HG02938 (cell line): Measurements from ENCODE around the gene TAF9.
"Not testable (repeated sequence)": the region's sequence is repeated elsewhere in the genome, so short reads cannot be mapped to it uniquely, and the experiment has no call there.

Experiments
- ATAC-seq: cut with Tn5 transposase; IDR thresholded peaks from one replicate; pipeline ENCODE4 v1.9.1; 2021; ENCODE audit warnings: mild to moderate bottlenecking, moderate library complexity; ENCODE audit not compliant: unreplicated experiment

Gene TAF9

DNA sequence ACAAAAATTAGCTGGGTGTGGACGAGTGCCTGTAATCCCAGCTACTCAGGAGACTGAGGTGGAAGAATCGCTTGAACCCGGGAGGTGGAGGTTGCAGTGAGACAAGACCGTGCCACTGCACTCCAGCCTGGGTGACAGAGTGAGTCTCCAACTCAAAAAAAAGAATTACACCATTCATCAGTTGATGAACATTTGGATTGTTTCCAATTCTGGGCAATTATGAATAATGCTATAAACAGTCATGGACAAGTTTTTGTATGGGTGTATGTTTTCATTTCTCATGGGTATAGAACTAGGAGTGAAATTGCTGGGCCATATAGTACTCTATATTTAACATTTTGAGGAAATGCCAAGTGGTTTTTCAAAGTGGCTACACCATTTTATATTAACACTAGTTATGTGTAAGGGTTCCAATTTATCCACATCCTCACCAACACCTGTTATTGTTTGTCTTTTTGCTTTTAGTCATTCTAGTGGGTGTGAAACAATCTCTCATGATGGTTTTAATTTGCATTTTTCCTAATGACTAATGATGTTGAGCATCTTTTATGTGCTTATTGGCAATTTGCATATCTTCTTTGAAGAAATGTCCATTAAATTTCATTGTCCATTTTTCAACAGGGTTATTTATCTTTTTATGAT, 27.7 kb downstream of the TAF9 start:
- ATAC-seq: no peak

DNA sequence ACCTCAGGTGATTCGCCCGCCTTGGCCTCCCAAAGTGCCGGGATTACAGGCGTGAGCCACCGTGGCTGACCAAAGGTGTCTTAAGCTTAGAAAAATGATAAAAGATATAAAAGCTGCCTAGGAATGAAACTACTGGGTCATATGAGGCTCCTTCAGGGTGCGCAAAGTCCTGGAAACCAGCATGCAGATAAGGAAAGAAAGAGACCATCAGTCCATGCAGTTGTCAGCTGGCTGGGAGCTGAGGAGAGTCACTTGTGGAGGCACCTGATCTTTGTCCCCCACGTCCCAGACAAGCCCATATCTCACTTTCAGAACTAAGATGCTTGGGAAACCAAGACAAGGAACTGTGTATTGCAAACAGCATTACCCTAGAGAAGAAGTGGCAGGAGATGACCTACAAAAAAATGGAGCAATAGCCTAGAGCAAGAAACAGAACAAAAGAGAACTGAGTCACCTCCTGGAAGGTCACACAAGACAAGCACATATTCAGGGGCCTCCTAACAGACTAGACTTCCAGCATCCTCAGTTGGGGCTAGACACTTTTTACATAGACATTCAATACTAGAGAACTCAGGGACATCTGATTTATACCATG, 33.9 kb downstream of the TAF9 start:
- ATAC-seq: no peak

DNA sequence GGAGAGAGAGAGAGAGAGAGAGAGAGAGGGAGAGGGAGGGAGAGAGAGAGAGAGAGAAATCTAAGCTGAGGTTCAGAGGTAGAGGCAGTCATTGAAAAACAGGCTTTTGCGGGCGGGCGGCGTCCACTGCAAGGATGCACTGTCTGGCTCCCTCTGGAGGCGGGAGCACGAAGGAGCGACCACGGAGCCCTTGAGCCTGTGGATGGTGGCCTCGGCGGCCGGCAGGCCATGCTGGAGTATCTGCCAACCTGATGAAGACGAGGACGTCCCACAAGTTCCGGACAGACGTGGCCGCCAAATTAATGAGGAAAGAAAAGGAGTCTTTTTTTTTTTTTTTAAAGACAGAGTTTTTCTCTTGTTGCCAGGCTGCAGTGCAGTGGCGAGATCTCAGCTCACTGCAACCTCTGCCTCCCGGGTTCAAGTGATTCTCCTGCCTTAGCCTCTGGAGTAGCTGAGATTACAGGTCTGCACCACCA, 34.5 kb downstream of the TAF9 start:
- ATAC-seq: peak; percentile 54

DNA sequence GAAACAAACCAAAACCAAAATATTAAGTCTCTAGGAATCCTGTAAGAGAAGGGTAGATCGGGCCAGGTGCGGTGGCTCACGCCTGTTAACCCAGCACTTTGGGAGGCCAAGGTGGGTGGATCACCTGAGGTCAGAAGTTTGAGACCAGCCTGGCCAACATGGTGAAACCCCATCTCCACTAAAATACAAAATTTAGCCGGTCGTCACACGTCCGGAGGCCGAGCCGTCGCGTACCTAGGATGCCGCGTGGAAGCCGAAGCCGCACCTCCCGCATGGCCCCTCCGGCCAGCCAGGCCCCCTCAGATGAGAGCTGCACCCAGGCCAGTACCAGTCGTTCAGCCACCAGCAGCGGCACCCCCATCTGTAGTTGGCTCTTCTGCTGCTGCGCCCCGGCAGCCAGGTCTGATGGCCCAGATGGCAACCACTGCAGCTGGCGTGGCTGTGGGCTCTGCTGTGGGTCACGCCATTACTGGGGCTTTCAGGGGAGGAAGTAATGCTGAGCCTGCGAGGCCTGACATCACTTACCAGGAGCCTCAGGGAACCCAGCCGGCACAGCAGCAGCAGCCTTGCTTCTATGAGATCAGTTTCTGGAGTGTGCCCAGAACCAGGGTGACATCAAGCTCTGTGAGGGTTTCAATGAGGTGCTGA, 35.5 kb downstream of the TAF9 start:
- ATAC-seq: not testable (repeated sequence)

DNA sequence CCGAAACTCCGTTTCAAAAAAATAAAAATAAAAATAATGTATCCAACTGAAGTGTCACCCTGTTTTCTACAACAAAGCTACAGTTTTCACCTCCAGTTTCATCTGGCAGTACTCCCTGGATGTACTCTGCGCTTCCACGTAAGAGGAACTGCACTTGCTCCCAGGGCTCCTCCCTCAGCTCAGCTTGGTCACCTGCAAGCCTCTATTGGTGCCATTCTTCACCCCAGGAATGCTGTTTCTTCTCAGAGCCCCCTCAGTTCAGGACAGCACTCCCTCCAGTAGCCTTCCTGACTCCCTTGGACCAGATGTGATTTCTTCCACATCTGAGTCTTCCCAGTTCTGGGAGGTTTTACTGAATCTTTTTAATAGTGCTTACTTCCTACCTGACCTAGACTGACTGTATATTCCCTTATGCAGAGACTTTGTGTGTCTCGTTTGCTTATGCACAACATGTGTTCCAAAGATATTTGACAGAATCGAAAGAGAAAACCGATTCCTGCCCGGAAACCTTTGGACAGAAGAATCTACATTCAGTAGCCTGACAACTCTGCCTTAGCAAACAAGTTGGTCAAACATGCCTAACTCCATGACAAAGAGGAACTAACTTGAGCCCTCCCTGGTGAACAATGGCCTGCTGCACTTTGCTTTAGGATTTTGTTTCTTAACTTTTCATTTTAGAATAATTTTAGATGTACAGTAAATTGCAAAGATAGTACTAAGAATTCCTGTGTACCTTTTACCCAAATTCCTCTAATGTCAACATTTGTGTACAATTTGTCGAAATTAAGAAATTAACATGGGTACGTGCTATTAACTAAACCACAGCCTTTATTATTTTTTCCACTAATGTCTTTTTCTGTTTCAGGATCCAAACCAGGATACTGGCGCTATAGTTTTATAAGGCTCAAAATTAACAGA, 37.5 kb downstream of the TAF9 start:
- no peak for ATAC-seq

DNA sequence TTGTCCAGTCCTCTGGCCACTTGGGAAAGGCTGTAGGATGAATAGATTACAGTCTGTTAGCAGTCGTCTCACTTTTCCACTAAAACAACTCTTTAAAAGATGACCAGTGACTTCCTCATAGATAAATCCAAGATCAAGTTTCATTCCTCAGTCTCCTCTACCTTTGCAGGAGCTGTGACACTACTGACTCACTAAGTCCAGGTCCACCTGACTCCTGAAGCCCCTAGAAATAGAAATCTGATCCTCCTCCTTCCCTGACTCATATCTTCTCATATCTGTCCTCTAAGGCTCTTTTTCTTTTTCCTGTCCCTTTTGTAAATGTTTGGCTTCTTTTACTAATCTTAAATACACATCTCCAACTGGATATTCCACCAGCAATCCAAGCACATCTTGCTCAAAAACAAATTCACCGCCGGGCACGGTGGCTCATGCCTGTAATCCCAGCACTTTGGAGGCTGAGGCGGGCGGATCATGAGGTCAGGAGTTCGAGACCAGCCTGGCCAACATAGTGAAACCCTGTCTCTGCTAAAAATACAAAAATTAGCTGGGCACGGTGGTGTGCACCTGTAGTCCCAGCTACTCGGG, 39.3 kb downstream of the TAF9 start:
- ATAC-seq: no peak

DNA sequence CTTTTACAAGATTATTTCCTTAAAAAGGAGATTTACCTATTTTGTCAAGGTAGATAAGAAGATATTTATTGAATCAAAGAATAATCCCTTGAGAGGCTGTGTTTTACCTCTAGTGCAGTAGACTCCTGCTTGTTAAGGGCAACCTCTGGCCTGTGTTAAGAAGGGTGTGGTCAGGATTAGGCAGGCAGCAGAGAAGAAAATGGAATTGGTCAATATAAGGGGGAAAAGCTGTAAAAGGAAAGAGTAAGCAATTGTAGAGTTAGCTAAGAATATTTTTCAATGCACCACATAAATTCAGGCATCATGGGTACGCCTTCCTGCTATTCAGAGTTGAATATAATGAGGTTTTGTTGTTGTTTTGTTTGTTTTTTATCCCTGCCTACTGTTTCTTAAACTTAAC, 43.0 kb downstream of the TAF9 start:
- ATAC-seq: no peak

DNA sequence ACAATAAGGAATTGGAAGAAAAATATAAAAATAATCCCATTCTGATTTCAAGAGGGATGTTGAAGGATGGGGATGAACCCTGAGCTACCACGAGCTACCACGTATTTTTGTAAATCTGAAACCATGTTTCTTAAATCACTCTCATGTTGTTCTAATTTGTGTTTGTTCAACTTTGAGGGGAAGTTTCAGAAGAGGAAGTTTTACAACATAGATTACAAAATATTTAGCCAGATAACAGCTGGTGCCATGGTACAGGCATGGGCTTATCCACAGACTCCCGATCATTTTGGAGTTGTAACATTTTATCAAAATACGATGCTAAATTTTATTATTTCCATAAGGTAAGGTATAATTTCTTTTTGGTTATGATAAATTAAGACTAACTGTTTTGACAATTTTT, 51.9 kb downstream of the TAF9 start:
- ATAC-seq: no peak

DNA sequence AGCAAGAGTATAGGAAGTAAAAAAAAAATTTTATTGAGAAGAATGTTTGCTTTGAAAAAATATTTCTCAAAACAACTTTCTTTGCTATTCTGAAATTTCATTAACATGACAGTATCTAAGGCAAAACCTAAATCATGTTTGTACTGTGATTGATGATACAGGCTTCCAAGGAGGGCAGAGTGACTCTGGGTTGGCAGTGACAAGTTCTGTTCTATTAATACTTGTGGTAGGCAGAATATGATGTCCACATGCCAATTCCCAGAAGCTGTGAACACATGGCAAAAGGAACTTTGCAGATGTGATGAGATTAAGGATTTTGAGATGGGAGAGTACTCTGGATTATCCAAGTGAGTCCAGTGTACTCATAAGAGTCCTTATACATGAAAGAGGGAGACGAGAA, 53.3 kb downstream of the TAF9 start:
- ATAC-seq: no peak
